ENCODE measurements around the gene FRMD4A.

DNA sequence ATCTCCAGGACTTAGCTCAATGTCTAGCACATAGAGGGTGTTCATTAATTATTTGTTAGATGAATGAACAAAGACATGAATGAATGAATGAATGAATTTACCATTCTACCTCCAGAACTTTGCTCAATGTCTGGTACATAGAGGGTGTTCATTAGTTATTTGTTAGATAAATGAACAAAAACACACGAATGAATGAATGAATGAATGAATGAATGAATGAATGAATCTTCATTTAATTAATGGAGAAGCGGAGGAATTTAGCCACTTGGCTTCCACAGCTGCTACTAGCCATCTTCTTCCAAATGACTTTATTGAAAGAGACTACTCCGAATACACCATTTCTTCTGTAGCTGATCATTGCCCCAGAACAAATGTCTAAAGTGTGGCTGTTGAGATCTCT is 368.9 kb downstream of the FRMD4A start:
- TF ChIP-seq, protein P1, sequence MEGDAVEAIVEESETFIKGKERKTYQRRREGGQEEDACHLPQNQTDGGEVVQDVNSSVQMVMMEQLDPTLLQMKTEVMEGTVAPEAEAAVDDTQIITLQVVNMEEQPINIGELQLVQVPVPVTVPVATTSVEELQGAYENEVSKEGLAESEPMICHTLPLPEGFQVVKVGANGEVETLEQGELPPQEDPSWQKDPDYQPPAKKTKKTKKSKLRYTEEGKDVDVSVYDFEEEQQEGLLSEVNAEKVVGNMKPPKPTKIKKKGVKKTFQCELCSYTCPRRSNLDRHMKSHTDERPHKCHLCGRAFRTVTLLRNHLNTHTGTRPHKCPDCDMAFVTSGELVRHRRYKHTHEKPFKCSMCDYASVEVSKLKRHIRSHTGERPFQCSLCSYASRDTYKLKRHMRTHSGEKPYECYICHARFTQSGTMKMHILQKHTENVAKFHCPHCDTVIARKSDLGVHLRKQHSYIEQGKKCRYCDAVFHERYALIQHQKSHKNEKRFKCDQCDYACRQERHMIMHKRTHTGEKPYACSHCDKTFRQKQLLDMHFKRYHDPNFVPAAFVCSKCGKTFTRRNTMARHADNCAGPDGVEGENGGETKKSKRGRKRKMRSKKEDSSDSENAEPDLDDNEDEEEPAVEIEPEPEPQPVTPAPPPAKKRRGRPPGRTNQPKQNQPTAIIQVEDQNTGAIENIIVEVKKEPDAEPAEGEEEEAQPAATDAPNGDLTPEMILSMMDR (IDR thresholded peaks at IDR 0.05 in 4 of 5, conservative IDR thresholded peaks at IDR 0.05 in 1 of 5), result no peak
- TF ChIP-seq POLR2A (IDR thresholded peaks at IDR 0.05), result no peak
